ENCODE results near the gene RNF11. TPM values are rescaled to one million over a fixed set of nuclear protein-coding genes. Genes with fewer than 3 reads are reported as not detected.

RNF11 gene
- total RNA-seq, 1 donor from 2014 or later: 100 TPM

GRCh38 chr1:51234721-51235425, 1.2 kb upstream of the RNF11 start:
- Mint-ChIP-seq H3K36me3 (ENCODE audit: unreplicated experiment) (no peaks in the 10 kb centered on the region), H3K27ac (ENCODE audit: unreplicated experiment) (peak overlapping the region; percentile 96), H3K4me3 (ENCODE audit: unreplicated experiment) (peak overlapping the region; percentile 95), H3K4me1 (ENCODE audit: unreplicated experiment) (peaks cover 22% of the 10 kb centered on the region), H3K27me3 (ENCODE audit: unreplicated experiment) (no peaks in the 10 kb centered on the region), H3K9me3 (ENCODE audit: unreplicated experiment) (no peaks in the 10 kb centered on the region)
- peak; percentile 79 for DNase-seq (ENCODE audit: extremely low spot score, unreplicated experiment)
- no peak for TF ChIP-seq CTCF (IDR thresholded peaks at IDR 0.05)

GRCh38 chr1:51236531-51237350, 668 bp downstream of the RNF11 start:
- H3K4me1 Mint-ChIP-seq (ENCODE audit: unreplicated experiment): peaks cover 38% of the 10 kb centered on the region
- H3K9me3 Mint-ChIP-seq (ENCODE audit: unreplicated experiment): no peaks in the 10 kb centered on the region
- no peaks in the 10 kb centered on the region for H3K27me3 Mint-ChIP-seq (ENCODE audit: unreplicated experiment)
- peak; percentile 85 for DNase-seq (ENCODE audit: extremely low spot score, unreplicated experiment)
- H3K27ac Mint-ChIP-seq (ENCODE audit: unreplicated experiment): no peak overlapping the region
- H3K36me3 Mint-ChIP-seq (ENCODE audit: unreplicated experiment): peaks cover 2% of the 10 kb centered on the region
- no peak overlapping the region for H3K4me3 Mint-ChIP-seq (ENCODE audit: unreplicated experiment)
- TF ChIP-seq CTCF (IDR thresholded peaks at IDR 0.05): no peak

GRCh38 chr1:51237351-51238033, 1.4 kb downstream of the RNF11 start:
- Mint-ChIP-seq H3K36me3 (ENCODE audit: unreplicated experiment) (peaks cover 2% of the 10 kb centered on the region), H3K4me1 (ENCODE audit: unreplicated experiment) (peaks cover 38% of the 10 kb centered on the region), H3K27me3 (ENCODE audit: unreplicated experiment) (no peaks in the 10 kb centered on the region), H3K4me3 (ENCODE audit: unreplicated experiment) (no peak overlapping the region), H3K27ac (ENCODE audit: unreplicated experiment) (no peak overlapping the region), H3K9me3 (ENCODE audit: unreplicated experiment) (no peaks in the 10 kb centered on the region)
- DNase-seq (ENCODE audit: extremely low spot score, unreplicated experiment): no peak
- no peak for TF ChIP-seq CTCF (IDR thresholded peaks at IDR 0.05)

GRCh38 chr1:51238034-51238403, 1.9 kb downstream of the RNF11 start:
- Mint-ChIP-seq H3K9me3 (ENCODE audit: unreplicated experiment) (no peaks in the 10 kb centered on the region), H3K4me1 (ENCODE audit: unreplicated experiment) (peaks cover 43% of the 10 kb centered on the region), H3K27ac (ENCODE audit: unreplicated experiment) (no peak overlapping the region), H3K36me3 (ENCODE audit: unreplicated experiment) (peaks cover 2% of the 10 kb centered on the region), H3K4me3 (ENCODE audit: unreplicated experiment) (no peak overlapping the region), H3K27me3 (ENCODE audit: unreplicated experiment) (no peaks in the 10 kb centered on the region)
- no peak for DNase-seq (ENCODE audit: extremely low spot score, unreplicated experiment)
- TF ChIP-seq CTCF (IDR thresholded peaks at IDR 0.05): no peak

- no peak for DNase-seq (ENCODE audit: extremely low spot score, unreplicated experiment)
- Mint-ChIP-seq H3K4me3 (ENCODE audit: unreplicated experiment) (no peak overlapping the region), H3K4me1 (ENCODE audit: unreplicated experiment) (peaks cover 45% of the 10 kb centered on the region)
Observed at GRCh38 chr1:51240084-51240483, 4.0 kb downstream of the RNF11 start.

More at GRCh38 chr1:51240084-51240483, 4.0 kb downstream of the RNF11 start:
- no peak overlapping the region for H3K27ac Mint-ChIP-seq (ENCODE audit: unreplicated experiment)
- no peaks in the 10 kb centered on the region for H3K9me3 Mint-ChIP-seq (ENCODE audit: unreplicated experiment)
- H3K36me3 Mint-ChIP-seq (ENCODE audit: unreplicated experiment): peaks cover 2% of the 10 kb centered on the region
- TF ChIP-seq CTCF (IDR thresholded peaks at IDR 0.05): no peak
- no peaks in the 10 kb centered on the region for H3K27me3 Mint-ChIP-seq (ENCODE audit: unreplicated experiment)
